Neural cell (in vitro differentiated cells): Measurements from ENCODE around the gene EHBP1.

Experiments
- SMC3 ChIP-seq: fragments of 450-650 bp; conservative IDR thresholded peaks from 2 replicates; pipeline ENCODE4 v1.6.1; 2014; ENCODE audit warnings: antibody characterized with exemption, mild to moderate bottlenecking, moderate library complexity; ENCODE audit not compliant: poor library complexity
- TF ChIP-seq, protein P1 (sequence below): fragments of 450-650 bp; IDR thresholded peaks from 2 replicates; pipeline ENCODE4 v1.5.1; 2014; ENCODE audit warnings: antibody characterized with exemption, mild to moderate bottlenecking, moderate library complexity; ENCODE audit not compliant: poor library complexity, severe bottlenecking

DNA sequence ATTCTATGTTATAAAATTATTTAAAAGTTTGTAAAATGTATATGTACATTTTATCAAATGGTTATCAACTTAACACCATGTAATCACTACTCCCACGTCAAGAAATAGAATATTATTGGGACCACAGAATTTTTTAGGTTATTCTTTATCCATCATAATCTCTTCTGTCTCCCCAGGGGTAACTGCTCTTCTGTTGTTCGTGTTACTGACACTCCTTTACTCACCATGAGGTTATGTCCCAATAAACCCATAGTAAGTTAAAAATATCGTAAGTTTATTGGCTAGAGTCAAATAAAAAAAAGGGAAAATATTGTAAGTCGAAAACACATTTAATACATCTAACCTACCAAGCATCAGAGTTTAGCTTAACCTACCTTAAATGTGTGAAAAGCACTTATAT, 359.1 kb downstream of the EHBP1 start:
- TF ChIP-seq, protein P1, sequence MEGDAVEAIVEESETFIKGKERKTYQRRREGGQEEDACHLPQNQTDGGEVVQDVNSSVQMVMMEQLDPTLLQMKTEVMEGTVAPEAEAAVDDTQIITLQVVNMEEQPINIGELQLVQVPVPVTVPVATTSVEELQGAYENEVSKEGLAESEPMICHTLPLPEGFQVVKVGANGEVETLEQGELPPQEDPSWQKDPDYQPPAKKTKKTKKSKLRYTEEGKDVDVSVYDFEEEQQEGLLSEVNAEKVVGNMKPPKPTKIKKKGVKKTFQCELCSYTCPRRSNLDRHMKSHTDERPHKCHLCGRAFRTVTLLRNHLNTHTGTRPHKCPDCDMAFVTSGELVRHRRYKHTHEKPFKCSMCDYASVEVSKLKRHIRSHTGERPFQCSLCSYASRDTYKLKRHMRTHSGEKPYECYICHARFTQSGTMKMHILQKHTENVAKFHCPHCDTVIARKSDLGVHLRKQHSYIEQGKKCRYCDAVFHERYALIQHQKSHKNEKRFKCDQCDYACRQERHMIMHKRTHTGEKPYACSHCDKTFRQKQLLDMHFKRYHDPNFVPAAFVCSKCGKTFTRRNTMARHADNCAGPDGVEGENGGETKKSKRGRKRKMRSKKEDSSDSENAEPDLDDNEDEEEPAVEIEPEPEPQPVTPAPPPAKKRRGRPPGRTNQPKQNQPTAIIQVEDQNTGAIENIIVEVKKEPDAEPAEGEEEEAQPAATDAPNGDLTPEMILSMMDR, result no peak
- no peak for TF ChIP-seq SMC3
